HL-60 (cell line): ENCODE results near the gene COX10.

Experiments used
- DNase-seq, 2 experiments: peaks; one replicate each; pipeline ENCODE4 v3.0.0-alpha.2; 2010 to 2020; ENCODE audit warnings: low read depth in 1 of 2, low spot score in 1 of 2
- H3K27ac ChIP-seq: fragments of 250-450 bp; sonication (Bioruptor Pico); replicated peaks from 2 replicates; pipeline ENCODE4 v1.5.1; 2020; ENCODE audit warnings: mild to moderate bottlenecking, moderate library complexity
- H3K27me3 ChIP-seq: fragments of 250-450 bp; sonication (Bioruptor Pico); 2 replicates; pipeline ENCODE4 v1.5.1; 2021; ENCODE audit warnings: mild to moderate bottlenecking, moderate library complexity; ENCODE audit not compliant: insufficient read depth, poor library complexity, severe bottlenecking
- H3K4me3 ChIP-seq: replicated peaks from 2 replicates; pipeline ENCODE4 v1.5.1; 2011; ENCODE audit warnings: mild to moderate bottlenecking, control low read depth, low read length; ENCODE audit not compliant: insufficient read depth
- CTCF ChIP-seq: IDR thresholded peaks from one replicate; pipeline ENCODE4 v1.5.1; 2011; ENCODE audit warnings: low read length, control low read depth, inconsistent platforms; ENCODE audit not compliant: insufficient read depth
- GABPA ChIP-seq: IDR thresholded peaks from 2 replicates; pipeline ENCODE4 v1.6.1; 2012; ENCODE audit warnings: low read depth
- POLR2AphosphoS5 ChIP-seq: IDR thresholded peaks from 2 replicates; pipeline ENCODE4 v1.6.1; 2012; ENCODE audit warnings: low read depth
- REST ChIP-seq: IDR thresholded peaks from 2 replicates; pipeline ENCODE4 v1.6.1; 2012; ENCODE audit warnings: low read depth; ENCODE audit not compliant: insufficient replicate concordance
- SPI1 ChIP-seq: IDR thresholded peaks from 2 replicates; pipeline ENCODE4 v1.6.1; 2012; ENCODE audit warnings: low read depth, mild to moderate bottlenecking, borderline replicate concordance

Gene COX10

GRCh38 chr17:14060706-14061105, 8.6 kb upstream of the COX10 start:
- no peak overlapping the region for H3K27ac ChIP-seq
- H3K27me3 ChIP-seq, result no peaks in the 10 kb centered on the region
- no peak overlapping the region for H3K4me3 ChIP-seq
- DNase-seq, result no peak
- no peak for TF ChIP-seq POLR2AphosphoS5
- no peak for TF ChIP-seq SPI1
- no peak for TF ChIP-seq CTCF
- no peak for TF ChIP-seq REST
- TF ChIP-seq GABPA, result no peak

- H3K4me3 ChIP-seq, result no peak overlapping the region
- no peaks in the 10 kb centered on the region for H3K27me3 ChIP-seq
- no peak for DNase-seq
- no peak for TF ChIP-seq REST
- H3K27ac ChIP-seq, result no peak overlapping the region
Measured at GRCh38 chr17:14061666-14062560, 7.4 kb upstream of the COX10 start.

GRCh38 chr17:14067347-14067746, 2.0 kb upstream of the COX10 start:
- H3K27ac ChIP-seq, result no peak overlapping the region
- no peak overlapping the region for H3K4me3 ChIP-seq
- no peak for TF ChIP-seq CTCF
- no peak for TF ChIP-seq REST
- TF ChIP-seq SPI1, result no peak
- no peak for TF ChIP-seq GABPA
- TF ChIP-seq POLR2AphosphoS5, result no peak
- H3K27me3 ChIP-seq, result no peaks in the 10 kb centered on the region
- no peak for DNase-seq
